Stimulated activated CD8-positive, alpha-beta memory T cell treated with anti-CD3 and anti-CD28 coated beads, Interleukin-15, amount 100 ng/mL, for 48 hours (primary cell): Measurements from ENCODE around the gene RXFP4.
"Not testable (repeated sequence)": the region's sequence is repeated elsewhere in the genome, so short reads cannot be mapped to it uniquely, and the experiment has no call there.

ENCODE experiments used
- DNase-seq, 2 donors: peaks; one replicate each; pipeline ENCODE4 v3.0.0-alpha.2; 2020; ENCODE audit warnings: low read depth in 2 of 2

Gene RXFP4, protein sequence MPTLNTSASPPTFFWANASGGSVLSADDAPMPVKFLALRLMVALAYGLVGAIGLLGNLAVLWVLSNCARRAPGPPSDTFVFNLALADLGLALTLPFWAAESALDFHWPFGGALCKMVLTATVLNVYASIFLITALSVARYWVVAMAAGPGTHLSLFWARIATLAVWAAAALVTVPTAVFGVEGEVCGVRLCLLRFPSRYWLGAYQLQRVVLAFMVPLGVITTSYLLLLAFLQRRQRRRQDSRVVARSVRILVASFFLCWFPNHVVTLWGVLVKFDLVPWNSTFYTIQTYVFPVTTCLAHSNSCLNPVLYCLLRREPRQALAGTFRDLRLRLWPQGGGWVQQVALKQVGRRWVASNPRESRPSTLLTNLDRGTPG

DNA sequence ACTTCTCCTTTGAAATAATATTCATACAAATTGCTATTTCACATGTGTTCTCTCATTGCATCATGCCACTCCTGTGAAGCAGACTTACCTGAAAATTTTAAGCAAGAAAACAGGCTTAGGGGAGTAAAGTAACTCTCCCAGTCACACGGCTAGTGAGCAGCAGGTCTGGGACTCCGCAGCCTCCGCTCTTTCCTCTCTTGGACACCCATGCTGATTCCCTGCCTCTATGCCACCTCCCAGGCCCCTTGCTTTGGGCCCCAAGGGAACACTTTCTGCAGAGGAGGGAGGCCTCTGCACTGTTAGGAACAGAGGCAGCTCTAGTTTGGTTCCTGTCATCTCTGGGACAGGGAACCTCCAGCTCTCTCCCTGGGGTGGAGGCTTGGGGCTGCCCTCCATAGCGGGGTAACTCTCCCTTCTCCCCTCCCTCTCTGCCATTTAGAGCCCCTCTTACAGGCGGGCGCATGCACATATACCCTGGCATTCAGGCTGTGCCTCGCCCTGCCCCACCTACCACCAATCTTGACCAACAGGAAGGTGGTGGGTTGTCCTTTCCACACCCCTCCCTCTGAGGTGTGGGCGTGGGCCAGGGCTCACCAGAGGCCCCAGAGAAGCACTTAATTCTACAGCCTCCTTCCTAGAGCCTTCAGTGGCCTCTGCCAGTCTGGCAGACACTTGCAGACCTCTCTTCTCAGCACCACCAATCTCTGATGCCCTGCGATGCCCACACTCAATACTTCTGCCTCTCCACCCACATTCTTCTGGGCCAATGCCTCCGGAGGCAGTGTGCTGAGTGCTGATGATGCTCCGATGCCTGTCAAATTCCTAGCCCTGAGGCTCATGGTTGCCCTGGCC is at the start of gene RXFP4:
TSS of gene RXFP4 (plus strand) at position 646 of the 852 bp plus-strand sequence. CDS start at position 718, 72 bp downstream.
- DNase-seq = no peak

- no peak for DNase-seq
Measured at GRCh38 chr1:155892796-155893195, 48.6 kb upstream of the RXFP4 start.

DNA sequence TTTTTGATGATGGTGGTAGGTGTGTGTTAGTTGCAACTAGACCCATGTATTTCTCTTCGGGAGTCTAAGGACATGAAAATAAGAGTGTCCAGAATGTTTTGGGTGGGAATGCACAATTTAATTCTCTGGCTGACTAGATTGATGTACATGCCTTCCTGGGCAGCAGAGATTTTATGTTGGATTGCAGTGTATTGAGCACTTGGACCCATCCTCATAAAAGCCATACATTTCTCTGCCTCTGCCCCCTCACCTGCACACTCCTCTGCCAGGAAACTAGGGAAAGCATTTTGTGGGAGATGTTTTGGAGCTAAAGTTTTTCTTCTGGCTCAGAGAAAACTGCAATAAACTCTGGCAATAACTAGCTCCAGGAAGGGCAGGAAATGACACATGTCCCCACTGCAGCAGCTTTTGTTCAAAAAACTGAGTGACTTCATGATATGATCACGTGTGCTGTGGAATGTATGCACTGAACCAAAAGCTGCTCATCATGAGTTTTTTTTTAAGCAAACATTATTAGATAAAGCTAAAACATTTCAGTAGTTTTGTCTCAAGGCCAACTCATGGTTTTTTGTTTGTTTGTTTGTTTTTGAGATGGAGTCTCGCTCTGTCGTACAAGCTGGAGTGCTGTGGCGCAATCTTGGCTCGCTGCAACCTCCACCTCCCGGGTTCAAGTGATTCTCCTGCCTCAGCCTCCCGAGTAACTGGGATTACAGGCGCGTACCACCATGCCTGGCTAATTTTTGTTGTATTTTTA is 47.9 kb upstream of the RXFP4 start:
- DNase-seq = no peak

- not testable (repeated sequence) for DNase-seq
Measured at GRCh38 chr1:155895617-155896016, 45.8 kb upstream of the RXFP4 start.

- DNase-seq = not testable (repeated sequence)
Measured at GRCh38 chr1:155896476-155896875, 45.0 kb upstream of the RXFP4 start.

GRCh38 chr1:155897746-155898145 is 43.7 kb upstream of the RXFP4 start:
- DNase-seq = no peak

DNA sequence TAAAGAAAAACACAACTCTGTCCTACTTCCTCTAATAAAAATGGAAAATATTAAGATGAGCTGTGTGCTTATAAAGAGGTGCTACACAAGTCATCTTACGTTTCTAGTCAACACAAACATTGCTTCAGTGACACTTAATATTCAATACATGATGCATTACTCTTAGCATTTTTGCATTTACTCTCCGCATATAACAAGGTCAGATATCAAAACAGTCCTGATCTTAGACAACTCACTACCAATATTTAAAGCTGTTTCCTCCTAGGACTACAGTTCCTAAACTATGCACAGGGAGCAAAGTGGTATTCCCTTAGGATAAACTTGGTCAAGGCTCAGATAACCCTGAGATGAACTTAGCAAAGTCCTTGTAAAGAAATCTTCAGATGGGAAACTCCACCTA is 42.5 kb upstream of the RXFP4 start:
- no peak for DNase-seq

DNA sequence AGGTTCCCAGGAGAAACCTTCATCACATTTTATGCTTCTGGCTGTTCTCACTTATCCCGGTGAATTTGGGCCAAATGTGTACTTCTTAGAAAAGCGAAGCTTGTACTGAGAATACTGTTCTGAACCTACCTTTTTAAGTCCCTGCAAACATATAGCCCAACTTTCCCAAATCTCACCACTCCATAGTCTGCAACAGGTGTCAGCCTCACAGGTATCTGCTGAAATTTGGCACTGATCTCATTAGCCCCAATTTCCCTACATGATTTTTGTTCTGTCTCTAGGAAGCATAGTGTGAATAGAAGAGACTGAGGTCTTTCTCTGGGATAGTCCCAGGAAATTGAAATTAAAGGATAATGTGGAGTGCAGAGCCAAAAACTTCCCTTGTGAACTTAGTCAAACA is 41.8 kb upstream of the RXFP4 start:
- DNase-seq = no peak

- no peak for DNase-seq
Measured at GRCh38 chr1:155900161-155900560, 41.3 kb upstream of the RXFP4 start.

- DNase-seq = no peak
Measured at GRCh38 chr1:155904261-155904660, 37.2 kb upstream of the RXFP4 start.

DNA sequence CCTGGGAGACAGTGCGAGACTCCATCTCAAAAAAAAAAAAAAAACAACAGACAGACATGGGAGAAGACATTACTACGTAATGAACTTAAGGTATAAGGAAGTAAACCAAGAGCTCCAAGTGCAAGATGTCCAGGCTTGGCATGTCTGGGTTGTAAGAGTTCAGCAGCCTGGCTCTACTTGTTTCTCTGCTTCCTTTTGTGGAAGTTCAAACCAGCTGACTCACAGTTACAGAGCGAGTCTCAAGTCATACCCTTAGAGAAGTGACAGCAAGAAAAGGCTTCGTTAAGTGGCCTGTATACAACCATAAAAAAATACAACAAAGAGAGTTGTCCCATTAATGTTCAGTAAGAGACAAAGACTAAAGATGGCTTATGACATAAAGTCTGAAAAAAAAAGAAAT is 31.5 kb upstream of the RXFP4 start:
- DNase-seq = no peak

DNA sequence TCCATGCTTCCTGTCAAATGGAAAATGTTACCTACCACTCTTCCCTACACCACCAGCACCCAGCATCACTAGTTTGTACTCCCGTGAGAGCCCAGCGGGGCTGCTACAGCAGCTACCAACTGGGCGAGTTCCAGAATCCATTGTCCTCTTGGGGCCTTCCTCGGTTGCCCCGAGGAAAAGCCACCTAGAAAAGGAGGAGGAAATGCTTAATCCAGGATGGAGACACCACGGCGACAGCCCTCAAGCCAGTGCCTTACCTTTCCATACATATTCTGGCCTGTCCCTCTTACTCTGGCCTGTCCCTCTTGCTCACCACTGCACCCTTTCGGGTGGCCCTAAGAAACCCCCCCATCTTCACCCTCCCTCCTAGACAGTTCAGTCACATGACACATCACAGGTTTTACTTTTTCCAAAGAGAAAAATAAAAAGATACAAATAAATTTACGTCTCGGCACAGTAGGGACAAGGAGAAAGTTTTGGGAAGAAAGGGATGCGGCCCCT is 30.8 kb upstream of the RXFP4 start:
- DNase-seq = no peak

DNA sequence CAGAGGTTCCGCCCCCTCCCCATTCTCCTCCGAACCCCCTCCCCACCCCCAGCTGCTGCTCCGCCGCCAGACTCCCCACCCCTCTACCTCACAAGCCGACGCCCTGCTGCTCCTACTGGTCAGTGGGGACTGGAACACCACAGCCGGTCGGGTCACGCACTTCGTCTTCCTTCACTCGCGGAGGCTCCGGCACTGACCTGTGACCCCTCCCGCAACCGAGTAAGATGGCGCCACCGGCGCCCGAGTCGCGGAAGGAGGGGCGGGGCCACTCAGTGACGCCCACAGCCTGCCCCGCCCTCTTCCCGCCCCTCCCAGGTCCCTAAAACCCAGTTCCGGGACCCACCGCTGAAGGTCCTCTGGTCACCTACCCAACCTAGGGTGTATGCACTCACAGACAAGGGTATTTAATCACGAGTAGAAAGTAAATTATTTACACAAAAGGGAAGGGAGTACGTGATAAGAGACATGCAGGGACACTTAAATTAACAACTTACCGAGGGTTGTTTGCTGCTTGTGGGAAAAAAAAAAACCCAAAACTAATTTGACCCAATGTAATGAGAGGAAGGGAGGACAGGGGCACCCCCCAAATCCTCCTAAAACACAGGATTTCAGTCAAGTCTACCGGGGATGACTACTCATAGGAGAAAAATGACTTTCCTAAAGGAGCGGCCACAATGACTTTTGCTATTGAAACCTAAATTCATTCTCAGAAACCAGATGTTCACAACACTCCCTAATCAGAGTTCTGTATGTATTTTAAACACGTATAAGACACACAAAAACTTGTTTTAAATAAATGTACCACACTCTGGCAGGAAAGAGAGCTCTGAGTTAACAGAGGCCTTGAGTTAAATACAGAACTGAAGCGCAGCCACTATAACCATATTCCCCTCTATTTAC is 30.0 kb upstream of the RXFP4 start, which contains the start of gene RIT1:
TSS of gene RIT1 (minus strand) at position 194 of the 900 bp plus-strand sequence. CDS start 588 bp downstream, outside the sequence.
- peak; percentile 72 to 76 for DNase-seq

GRCh38 chr1:155912056-155912536 is 29.3 kb upstream of the RXFP4 start:
- no peak for DNase-seq

- no peak for DNase-seq
Measured at GRCh38 chr1:155913969-155914757, 27.3 kb upstream of the RXFP4 start.

DNA sequence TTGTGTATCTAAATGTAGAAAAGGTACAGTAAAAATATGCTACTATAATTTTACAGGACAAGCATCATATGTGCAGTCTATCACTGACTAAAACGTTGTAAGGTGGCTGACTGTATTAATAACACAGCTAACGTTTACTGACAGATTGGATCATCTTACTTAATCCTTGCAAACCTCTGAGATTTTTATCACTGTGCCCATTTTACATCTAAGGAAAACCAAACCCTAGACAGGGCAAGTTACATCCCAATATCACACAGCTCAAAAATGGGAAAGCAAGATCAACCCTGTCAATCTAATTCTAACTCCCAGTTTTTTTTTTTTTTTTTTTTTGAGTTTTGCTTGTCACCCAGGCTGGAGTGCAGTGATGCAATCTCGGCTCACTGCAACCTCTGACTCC is 22.8 kb upstream of the RXFP4 start:
- no peak for DNase-seq

- no peak for DNase-seq
Measured at GRCh38 chr1:155919801-155920200, 21.6 kb upstream of the RXFP4 start.

DNA sequence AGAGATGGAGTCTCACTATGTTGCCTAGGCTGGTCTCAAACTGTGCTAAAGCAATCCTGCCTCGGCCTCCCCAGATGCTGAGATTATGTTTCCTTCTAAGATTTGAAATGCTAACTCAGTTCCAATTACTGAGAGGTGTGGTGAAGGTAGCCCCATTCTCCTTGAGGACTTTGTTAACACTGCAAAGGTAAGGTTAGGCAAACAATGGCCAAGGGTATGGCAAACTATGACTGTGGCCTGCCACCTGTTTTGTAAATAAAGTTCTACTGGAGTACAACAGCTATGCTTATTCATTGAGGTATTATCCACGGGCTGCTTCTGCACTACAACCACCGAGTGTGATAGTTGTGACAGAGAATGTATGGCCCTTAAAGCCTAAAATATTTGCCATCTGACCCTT is 20.7 kb upstream of the RXFP4 start:
- no peak for DNase-seq

DNA sequence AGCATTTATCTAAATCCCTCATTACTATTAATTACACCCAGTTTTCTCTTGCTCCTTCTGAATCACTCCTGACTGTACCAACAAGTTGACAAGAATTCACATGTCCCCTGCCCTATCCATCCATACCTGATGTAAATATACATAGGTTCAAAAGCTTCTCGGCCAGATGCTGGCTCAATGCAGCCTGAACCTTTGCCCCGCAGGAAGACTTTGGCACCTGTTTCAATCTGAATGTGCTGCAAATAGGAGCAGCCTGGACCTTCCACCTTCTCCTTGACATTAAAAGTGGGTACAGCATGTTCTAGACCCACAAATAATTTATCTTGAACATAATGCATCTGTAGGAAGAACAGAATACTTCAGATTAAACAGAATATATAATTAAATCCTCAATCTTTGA is 15.9 kb upstream of the RXFP4 start:
- no peak for DNase-seq

DNA sequence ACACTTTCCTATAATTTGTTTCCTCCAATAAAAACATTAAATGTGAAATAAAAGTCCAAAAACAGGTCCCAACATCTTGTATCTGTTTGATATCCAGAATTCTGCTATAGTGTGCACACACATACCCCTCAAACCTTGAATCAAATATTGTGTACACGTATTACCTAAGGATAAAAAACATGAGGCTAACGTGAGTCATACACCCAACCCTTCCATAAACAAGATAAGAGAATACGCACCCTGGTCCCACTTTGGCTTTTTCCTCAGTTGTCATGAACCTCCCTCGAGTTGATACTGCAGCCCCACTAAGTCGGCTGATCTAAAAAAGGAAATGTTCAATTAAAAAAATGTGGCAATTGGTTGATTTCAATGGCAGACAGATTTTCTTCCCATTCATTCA is 12.4 kb upstream of the RXFP4 start:
- no peak for DNase-seq
